PFSK-1 (cell line): Measurements from ENCODE around the gene CATSPER3.

Experiments
- FOXP2 ChIP-seq: optimal IDR thresholded peaks from 2 replicates; pipeline ENCODE3; 2011; ENCODE audit warnings: borderline replicate concordance, control low read depth, inconsistent platforms; ENCODE audit not compliant: insufficient read depth; ENCODE audit errors: extremely low read length, extremely low read depth
- POLR2AphosphoS5 ChIP-seq: IDR thresholded peaks from 2 replicates; pipeline ENCODE4 v1.6.1; 2012; ENCODE audit warnings: low read depth, mild to moderate bottlenecking, control low read depth, low read length, moderate library complexity
- TAF1 ChIP-seq: IDR thresholded peaks from 2 replicates; pipeline ENCODE4 v1.6.1; 2012; ENCODE audit warnings: low read length, control low read depth, borderline replicate concordance; ENCODE audit not compliant: insufficient read depth
- TF ChIP-seq, protein P1 (sequence below), 2 experiments: IDR thresholded peaks; 2 replicates each; pipeline versions ENCODE4 v1.6.1 to v1.8.0; 2011 to 2012; ENCODE audit warnings: low read depth in 2 of 2, low read length in 2 of 2, control low read depth in 1 of 2, inconsistent platforms in 1 of 2, mild to moderate bottlenecking in 1 of 2, moderate library complexity in 1 of 2; ENCODE audit not compliant: insufficient read depth in 1 of 2

DNA sequence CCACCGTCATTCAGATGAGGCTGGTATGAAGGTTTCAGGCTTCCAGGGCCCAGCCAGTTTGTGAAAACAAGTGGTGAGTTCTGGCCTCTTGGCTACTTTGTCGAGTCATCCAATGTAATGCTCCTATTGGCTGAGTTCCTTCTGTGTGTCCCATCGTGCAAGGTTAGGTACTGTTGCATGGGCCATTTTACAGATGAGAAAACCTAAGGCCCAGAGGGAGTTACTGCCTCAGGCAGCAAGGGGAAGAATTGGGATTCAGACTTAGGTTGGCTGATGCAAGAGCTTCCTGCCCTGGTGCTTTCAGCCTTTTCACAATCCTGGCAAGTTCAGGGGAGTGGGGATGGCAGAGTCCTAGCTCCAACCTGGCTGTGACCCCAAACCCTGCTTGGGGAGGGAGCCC is 83.7 kb downstream of the CATSPER3 start:
- TF ChIP-seq FOXP2 (no peak), TAF1 (no peak), POLR2AphosphoS5 (no peak)
- TF ChIP-seq, protein P1, sequence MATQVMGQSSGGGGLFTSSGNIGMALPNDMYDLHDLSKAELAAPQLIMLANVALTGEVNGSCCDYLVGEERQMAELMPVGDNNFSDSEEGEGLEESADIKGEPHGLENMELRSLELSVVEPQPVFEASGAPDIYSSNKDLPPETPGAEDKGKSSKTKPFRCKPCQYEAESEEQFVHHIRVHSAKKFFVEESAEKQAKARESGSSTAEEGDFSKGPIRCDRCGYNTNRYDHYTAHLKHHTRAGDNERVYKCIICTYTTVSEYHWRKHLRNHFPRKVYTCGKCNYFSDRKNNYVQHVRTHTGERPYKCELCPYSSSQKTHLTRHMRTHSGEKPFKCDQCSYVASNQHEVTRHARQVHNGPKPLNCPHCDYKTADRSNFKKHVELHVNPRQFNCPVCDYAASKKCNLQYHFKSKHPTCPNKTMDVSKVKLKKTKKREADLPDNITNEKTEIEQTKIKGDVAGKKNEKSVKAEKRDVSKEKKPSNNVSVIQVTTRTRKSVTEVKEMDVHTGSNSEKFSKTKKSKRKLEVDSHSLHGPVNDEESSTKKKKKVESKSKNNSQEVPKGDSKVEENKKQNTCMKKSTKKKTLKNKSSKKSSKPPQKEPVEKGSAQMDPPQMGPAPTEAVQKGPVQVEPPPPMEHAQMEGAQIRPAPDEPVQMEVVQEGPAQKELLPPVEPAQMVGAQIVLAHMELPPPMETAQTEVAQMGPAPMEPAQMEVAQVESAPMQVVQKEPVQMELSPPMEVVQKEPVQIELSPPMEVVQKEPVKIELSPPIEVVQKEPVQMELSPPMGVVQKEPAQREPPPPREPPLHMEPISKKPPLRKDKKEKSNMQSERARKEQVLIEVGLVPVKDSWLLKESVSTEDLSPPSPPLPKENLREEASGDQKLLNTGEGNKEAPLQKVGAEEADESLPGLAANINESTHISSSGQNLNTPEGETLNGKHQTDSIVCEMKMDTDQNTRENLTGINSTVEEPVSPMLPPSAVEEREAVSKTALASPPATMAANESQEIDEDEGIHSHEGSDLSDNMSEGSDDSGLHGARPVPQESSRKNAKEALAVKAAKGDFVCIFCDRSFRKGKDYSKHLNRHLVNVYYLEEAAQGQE (IDR thresholded peaks at IDR 0.05; ENCODE audit: insufficient read depth in 1 of 2, low read depth in 2 of 2, low read length in 2 of 2) = no peak
